Measurements from ENCODE around the gene TRIM38. TPM values are rescaled to one million over a fixed set of nuclear protein-coding genes. Genes with fewer than 3 reads are reported as not detected.

The TRIM38 gene
- total RNA-seq, 1 experiment from 2014 or later, result 4.4 TPM

DNA sequence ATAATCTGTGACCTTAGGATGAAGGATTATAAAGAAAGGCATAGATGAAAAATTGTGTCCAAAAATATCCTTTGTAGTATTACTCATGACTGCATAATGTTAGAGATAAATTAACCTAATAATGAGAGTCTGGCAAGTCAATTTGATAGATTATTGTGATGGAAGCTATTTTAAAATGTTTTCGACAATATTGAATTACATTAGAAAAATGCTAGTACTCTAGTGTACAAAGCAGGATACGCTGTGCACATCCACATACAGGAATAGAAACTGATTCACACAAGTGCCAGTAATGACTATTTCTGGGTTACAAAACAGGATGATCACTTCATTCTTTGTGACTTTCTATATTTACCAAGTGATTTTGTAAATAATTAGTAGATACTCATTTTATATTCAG lies 35.4 kb upstream of the TRIM38 start:
- CTCF ChIA-PET, result no interaction called here
- H3K9me3 ChIP-seq (ENCODE audit: control insufficient read depth, insufficient read depth, low read depth, low read length), result no peaks in the 10 kb centered on the region
- no peaks in the 10 kb centered on the region for H3K4me1 ChIP-seq (ENCODE audit: control insufficient read depth, insufficient read depth, low read length)
- DNase-seq (ENCODE audit: low read depth, low spot score) (no peak), ATAC-seq (no peak)
- TF ChIP-seq, protein P1, sequence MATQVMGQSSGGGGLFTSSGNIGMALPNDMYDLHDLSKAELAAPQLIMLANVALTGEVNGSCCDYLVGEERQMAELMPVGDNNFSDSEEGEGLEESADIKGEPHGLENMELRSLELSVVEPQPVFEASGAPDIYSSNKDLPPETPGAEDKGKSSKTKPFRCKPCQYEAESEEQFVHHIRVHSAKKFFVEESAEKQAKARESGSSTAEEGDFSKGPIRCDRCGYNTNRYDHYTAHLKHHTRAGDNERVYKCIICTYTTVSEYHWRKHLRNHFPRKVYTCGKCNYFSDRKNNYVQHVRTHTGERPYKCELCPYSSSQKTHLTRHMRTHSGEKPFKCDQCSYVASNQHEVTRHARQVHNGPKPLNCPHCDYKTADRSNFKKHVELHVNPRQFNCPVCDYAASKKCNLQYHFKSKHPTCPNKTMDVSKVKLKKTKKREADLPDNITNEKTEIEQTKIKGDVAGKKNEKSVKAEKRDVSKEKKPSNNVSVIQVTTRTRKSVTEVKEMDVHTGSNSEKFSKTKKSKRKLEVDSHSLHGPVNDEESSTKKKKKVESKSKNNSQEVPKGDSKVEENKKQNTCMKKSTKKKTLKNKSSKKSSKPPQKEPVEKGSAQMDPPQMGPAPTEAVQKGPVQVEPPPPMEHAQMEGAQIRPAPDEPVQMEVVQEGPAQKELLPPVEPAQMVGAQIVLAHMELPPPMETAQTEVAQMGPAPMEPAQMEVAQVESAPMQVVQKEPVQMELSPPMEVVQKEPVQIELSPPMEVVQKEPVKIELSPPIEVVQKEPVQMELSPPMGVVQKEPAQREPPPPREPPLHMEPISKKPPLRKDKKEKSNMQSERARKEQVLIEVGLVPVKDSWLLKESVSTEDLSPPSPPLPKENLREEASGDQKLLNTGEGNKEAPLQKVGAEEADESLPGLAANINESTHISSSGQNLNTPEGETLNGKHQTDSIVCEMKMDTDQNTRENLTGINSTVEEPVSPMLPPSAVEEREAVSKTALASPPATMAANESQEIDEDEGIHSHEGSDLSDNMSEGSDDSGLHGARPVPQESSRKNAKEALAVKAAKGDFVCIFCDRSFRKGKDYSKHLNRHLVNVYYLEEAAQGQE (IDR thresholded peaks at IDR 0.05; ENCODE audit: insufficient read depth in 1 of 2, low read depth in 2 of 2, low read length in 1 of 2), result no peak
- TF ChIP-seq SIN3A (IDR thresholded peaks at IDR 0.05; ENCODE audit: borderline replicate concordance, insufficient read depth, low read depth, low read length) (no peak), POLR2AphosphoS5 (IDR thresholded peaks at IDR 0.05; ENCODE audit: low read depth, low read length) (no peak)
- TF ChIP-seq, protein P2, sequence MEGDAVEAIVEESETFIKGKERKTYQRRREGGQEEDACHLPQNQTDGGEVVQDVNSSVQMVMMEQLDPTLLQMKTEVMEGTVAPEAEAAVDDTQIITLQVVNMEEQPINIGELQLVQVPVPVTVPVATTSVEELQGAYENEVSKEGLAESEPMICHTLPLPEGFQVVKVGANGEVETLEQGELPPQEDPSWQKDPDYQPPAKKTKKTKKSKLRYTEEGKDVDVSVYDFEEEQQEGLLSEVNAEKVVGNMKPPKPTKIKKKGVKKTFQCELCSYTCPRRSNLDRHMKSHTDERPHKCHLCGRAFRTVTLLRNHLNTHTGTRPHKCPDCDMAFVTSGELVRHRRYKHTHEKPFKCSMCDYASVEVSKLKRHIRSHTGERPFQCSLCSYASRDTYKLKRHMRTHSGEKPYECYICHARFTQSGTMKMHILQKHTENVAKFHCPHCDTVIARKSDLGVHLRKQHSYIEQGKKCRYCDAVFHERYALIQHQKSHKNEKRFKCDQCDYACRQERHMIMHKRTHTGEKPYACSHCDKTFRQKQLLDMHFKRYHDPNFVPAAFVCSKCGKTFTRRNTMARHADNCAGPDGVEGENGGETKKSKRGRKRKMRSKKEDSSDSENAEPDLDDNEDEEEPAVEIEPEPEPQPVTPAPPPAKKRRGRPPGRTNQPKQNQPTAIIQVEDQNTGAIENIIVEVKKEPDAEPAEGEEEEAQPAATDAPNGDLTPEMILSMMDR (IDR thresholded peaks at IDR 0.05), result no peak
- POLR2A ChIA-PET, result no interaction called here
- in situ Hi-C loops (cut with HindIII; ENCODE audit: low pct_unique_long_range_greater_than_20kb, low sequenced_read_pairs) (no loop called here), intact Hi-C loops (cut with micrococcal nuclease; ENCODE audit: unreplicated experiment) (no loop called here)
- no TSS peak for BruUV-seq (replicated peaks)
- no peak overlapping the region for H3K4me3 ChIP-seq (ENCODE audit: low read depth in 2 of 2, low read length in 2 of 2)
- H3K27me3 ChIP-seq (ENCODE audit: control insufficient read depth, insufficient read depth, low read length), result no peaks in the 10 kb centered on the region
- no peaks in the 10 kb centered on the region for H3K36me3 ChIP-seq (ENCODE audit: control insufficient read depth, insufficient read depth, low read length)
- no peak overlapping the region for H3K27ac ChIP-seq (ENCODE audit: low read length)

DNA sequence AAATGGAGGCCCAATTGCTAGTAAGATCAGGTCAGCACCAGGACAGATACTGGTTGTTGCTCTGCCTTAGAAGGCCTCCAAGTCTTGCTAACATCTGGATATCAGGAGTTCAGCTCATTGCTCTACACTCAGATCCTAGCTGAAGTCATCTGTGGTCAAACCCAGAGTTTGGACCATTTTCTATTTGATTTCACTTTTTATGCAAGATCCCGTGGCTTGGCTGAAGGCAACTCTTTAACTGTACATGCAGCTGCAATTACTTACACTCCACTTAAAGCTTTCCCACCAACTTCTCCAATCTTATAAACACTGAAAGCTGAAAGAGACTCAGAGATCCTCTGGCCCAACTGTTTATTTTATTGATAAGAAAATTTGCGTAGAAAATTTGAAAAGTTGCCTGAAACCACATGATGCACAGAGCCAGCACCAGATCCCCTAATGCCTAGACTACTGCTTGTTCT lies 34.8 kb upstream of the TRIM38 start:
- Histone ChIP-seq H3K4me1 (ENCODE audit: control insufficient read depth, insufficient read depth, low read length) (no peaks in the 10 kb centered on the region), H3K9me3 (ENCODE audit: control insufficient read depth, insufficient read depth, low read depth, low read length) (no peaks in the 10 kb centered on the region), H3K36me3 (ENCODE audit: control insufficient read depth, insufficient read depth, low read length) (no peaks in the 10 kb centered on the region), H3K4me3 (ENCODE audit: low read depth in 2 of 2, low read length in 2 of 2) (no peak overlapping the region), H3K27ac (ENCODE audit: low read length) (no peak overlapping the region), H3K27me3 (ENCODE audit: control insufficient read depth, insufficient read depth, low read length) (no peaks in the 10 kb centered on the region)
- no TSS peak for BruUV-seq (replicated peaks)
- in situ Hi-C loops (cut with HindIII; ENCODE audit: low pct_unique_long_range_greater_than_20kb, low sequenced_read_pairs) (no loop called here), intact Hi-C loops (cut with micrococcal nuclease; ENCODE audit: unreplicated experiment) (no loop called here)
- CTCF ChIA-PET, result no interaction called here
- POLR2A ChIA-PET, result no interaction called here
- DNase-seq (ENCODE audit: low read depth, low spot score) (no peak), ATAC-seq (no peak)
- TF ChIP-seq SIN3A (IDR thresholded peaks at IDR 0.05; ENCODE audit: borderline replicate concordance, insufficient read depth, low read depth, low read length) (no peak), TCF7L2 (IDR thresholded peaks at IDR 0.05; ENCODE audit: low read depth, low read length) (no peak)

DNA sequence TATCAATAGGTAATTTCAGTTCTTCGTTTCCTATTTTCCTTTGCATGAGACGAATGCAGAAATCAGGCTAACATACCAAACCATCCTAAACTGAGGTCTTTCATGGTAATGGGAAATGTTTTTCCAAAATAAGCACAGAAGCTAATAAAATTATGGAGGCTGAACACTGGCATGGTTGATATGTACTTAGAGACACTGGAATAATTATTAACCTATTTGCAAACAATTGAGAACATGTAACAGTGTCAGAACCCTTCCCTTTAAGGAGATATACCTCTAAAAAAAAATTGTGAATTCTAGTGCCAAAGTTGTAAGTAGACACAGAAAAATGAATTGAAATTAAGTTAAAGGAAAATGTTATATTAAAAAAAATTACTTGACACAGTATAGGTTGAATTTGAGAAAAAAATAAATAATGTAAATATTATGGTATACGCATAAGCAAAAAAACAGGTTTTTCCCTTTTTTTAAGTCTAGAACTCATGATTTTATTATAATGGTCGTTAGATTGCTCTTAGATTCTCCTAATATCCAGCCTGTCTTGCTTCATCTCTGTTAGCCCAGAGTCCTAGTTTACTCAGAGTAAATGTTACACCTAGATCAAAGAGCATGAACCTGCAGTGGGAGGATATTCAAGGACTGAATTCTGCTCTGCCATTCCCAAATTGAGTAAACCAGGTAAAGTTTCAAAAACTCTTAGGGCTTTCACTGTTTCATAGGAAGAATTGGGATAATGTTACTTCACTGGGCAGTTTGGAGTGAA lies 33.9 kb upstream of the TRIM38 start:
- no peaks in the 10 kb centered on the region for H3K9me3 ChIP-seq (ENCODE audit: control insufficient read depth, insufficient read depth, low read depth, low read length)
- DNase-seq (ENCODE audit: low read depth, low spot score) (no peak), ATAC-seq (no peak)
- H3K27me3 ChIP-seq (ENCODE audit: control insufficient read depth, insufficient read depth, low read length), result no peaks in the 10 kb centered on the region
- H3K27ac ChIP-seq (ENCODE audit: low read length), result no peak overlapping the region
- no peaks in the 10 kb centered on the region for H3K36me3 ChIP-seq (ENCODE audit: control insufficient read depth, insufficient read depth, low read length)
- in situ Hi-C loops (cut with HindIII; ENCODE audit: low pct_unique_long_range_greater_than_20kb, low sequenced_read_pairs) (no loop called here), intact Hi-C loops (cut with micrococcal nuclease; ENCODE audit: unreplicated experiment) (no loop called here)
- TF ChIP-seq, protein P2 (IDR thresholded peaks at IDR 0.05), result no peak
- no peak for TF ChIP-seq POLR2AphosphoS5 (IDR thresholded peaks at IDR 0.05; ENCODE audit: low read depth, low read length)
- TF ChIP-seq TCF7L2 (IDR thresholded peaks at IDR 0.05; ENCODE audit: low read depth, low read length), result no peak
- TF ChIP-seq SIN3A (IDR thresholded peaks at IDR 0.05; ENCODE audit: borderline replicate concordance, insufficient read depth, low read depth, low read length), result no peak
- TF ChIP-seq, protein P1 (IDR thresholded peaks at IDR 0.05; ENCODE audit: insufficient read depth in 1 of 2, low read depth in 2 of 2, low read length in 1 of 2), result no peak
- no TSS peak for BruUV-seq (replicated peaks)
- H3K4me1 ChIP-seq (ENCODE audit: control insufficient read depth, insufficient read depth, low read length), result no peaks in the 10 kb centered on the region
- POLR2A ChIA-PET, result no interaction called here
- CTCF ChIA-PET, result no interaction called here
- H3K4me3 ChIP-seq (ENCODE audit: low read depth in 2 of 2, low read length in 2 of 2), result no peak overlapping the region

Data from Panc1 (cell line).